Anterior cingulate cortex (tissue), 58 donors: ENCODE data around the gene CDH24.
"Not testable (repeated sequence)": the region's sequence is repeated elsewhere in the genome, so short reads cannot be mapped to it uniquely, and the experiment has no call there.

Source experiments
- DNase-seq, 58 donors: peaks; one replicate each; lab custom pipeline; 2025; lab: John Stamatoyannopoulos, UW

CDH24 gene

DNA sequence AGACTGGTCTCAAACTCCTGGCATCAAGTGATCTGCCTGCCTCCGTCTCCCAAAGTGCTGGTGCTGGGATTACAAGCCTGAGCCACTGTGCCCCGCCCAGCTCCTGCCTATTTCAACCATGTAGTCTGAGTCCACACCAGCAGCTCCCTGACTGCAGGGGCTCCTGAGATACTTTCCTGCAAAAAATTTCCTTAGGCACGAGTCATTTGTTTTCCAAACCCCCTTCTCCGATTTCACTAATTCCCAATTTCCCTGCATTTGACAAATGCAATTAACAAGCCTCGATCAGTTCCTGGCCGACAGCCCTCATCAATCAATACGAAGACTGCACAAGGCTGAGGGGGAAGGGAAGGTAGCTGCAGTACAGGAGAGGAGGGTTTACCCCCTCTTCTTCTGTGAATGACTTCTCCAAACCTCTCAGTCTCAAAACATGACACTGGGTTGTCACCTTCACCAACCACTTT lies 32.7 kb downstream of the CDH24 start:
- no peak for DNase-seq

DNA sequence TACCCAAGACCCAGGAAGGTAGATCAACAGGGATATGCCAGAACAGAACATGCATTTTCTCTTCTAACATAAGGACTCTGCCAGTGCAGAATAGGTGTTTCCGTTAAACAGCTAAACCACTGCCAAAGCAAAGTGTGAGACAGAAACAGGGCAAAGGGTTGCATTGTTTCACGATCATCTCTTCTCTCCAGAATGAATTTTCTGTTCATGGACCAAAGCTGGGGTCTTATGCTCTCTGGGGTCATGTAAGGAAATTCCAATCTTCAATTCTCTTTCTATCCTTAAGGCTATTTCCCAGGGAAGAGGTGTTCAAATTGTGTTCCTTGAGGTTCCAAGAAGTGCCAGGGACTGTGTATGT lies 33.5 kb downstream of the CDH24 start:
- DNase-seq: no peak

DNA sequence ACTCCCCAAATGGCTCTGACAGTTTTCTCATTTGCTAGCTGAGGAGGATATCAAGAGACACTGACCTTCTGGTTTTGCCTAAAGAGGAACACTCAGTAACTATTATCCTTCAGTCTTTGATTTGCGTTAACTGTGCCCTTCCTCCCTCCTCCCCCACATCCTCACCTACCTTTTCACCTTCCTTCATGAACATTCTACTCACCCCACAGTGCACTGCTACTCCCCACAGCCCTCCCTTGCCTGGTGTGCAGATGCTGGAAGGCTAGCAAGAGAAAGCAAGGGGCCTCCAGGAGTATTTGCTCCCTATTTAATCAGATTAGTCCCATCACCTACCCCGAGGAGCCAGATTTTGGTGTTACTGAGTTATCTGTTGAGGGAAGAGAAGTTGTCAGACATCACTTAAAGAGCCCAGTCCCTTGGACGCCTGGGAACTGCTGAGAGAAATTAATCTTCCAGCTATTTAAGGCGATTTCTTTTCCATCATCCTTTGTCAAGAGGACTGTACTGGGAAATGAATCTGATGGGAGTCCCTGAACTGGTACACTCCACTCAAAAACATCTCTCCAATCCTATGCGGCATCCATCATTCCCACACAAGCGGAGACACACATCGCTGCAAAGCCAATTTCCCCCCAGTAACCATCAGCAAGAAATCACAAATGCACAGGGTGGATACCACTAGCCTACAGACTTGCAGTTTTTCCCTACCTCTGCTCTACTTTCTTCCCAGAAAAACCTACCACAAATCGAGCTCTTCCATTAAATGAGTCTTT lies 34.1 kb downstream of the CDH24 start:
- DNase-seq: no peak

DNA sequence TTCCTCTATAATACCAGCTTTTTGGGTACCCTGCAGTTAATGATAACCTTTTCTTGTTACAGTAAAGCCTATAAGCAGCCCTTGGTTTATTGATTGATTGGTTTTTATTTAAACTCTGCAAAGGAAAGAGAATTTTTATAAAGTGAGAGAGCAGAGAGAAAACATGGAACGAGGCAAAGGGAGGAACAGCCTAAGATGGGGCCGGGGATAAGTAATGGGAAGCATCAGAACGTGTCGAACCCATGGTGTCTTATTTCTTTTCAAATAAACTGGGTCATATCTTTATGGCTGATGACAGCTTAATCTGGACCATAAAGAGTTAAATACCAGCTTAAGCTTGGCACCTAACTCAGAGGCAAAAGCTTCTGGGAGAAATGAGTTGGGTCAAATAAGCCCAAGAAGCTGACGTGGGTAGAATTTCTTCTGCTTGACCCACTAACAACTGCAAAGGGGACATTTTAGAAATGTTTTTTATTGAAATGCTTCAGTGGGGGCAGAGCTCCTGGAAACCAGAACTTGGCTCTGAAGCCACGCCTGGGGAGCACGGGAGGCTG lies 35.4 kb downstream of the CDH24 start:
- DNase-seq: peak in 1 of 58 donors; percentile 7

DNA sequence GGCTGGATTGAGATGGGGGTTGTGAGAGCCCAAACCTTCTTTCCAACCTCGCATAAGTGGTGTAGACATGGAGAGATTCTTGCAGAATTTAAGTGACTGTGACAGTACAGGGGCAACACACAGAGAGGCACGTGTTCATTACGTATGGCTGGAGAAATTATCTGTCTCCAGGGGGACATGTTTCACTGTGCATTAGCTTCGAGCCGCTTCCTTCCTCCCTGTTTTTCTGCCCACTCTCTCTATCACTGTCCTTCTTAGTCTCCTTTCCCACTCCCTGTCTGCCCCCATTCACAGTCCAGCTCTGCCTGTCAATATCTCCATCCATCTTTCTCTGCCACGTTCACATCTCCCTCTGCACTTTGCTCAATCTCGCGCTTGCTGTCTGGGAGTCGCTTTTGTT lies 35.9 kb downstream of the CDH24 start:
- DNase-seq: no peak

DNA sequence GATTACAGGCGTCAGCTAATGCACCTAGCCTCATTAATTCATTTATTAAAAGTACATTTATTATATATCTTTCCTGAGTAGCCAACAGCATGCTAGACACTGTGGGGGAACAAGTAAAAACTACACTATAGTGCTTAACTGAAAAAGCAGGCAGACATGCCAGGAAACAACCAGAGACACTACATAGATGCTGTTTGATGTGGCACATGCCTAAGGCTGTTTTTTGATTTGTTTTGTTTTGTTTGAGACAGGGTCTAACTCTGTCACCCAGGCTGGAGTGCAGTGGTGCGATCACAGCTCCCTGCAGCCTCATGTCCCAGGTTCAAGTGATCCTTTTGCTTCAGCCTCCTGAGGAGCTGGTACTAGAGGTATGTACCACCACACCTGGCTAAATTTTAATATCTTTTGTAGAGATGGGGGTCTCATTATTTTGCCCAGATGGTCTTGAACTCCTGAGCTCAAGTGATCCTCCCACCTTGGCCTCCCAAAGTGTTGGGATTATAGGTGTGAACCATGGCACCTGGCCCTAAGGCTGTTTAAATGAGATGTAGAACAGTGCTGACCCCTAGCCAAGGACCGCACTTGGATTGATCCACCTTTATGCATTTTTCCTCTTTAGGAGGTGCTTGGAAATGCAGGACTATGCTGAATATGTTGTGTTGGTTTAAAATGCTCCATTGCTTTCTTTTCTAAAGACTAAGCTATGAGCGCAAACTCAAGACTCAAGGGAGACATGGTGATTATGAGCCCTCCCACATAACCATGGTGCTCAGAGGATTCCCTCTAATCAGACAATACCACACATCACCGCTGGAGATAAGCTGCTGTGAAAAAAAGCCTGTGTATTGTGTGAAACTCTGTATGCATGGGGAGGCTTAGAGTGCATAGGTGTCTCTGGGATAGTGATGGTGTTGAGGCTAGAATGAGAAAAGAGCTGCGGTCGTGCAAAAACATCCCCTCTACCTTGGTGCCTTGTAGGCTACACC lies 36.9 kb downstream of the CDH24 start:
- DNase-seq: no peak

DNA sequence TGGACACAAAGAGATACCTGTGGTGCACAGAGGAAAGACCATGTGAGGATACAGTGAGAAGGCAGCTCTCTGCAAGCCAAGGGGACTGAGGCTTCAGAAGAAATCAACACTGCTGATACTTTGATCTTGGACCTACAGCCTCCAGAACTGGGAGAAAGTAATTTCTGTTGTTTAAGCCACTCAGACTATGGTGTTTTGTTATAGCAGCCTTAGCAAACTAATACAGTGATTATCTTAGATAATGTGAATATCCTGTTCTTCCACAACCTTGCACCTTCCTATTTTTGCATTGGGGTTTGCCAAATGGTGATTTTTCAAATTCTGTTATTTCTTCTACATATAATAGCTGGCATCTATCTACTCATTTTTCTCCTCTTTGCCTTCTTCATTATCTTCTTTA lies 39.2 kb downstream of the CDH24 start:
- no peak for DNase-seq

DNA sequence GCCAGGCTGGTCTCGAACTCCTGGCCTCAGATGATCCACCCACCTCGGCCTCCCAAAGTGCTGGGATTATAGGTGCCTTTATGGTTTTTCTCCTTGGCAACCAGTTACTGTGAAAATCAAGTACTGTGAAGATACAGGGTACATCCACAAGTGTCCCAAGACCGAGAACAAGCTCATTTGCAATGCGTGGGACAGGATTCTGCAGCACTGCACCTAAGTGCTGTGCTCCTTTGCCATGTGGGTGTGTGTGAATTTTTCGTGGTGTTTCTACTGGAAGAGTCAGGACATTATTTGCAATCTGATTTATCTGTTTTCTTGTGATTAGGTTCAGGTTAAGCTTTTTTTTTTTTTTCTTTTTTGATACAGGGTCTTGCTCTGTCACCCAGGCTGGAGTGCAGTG lies 40.2 kb downstream of the CDH24 start:
- DNase-seq: no peak

DNA sequence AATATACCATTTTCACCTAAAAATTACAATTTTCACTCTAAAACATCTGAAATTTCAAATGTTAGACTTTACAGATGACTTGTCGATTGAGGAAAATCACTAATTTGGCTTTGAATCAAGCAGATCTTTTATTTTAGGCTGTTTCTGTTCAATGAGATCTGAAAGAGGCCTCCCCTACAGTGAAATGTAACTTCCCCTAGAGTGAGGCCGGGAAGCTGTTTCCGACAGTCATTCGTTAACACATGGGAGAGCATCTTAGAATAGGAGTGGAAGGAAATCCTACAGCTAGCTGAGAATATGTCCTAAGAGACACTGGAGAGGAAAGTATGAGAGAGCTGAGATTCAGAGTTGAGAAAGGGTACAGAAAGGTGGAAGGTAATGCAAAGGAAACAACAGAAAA lies 41.7 kb downstream of the CDH24 start:
- DNase-seq: no peak

DNA sequence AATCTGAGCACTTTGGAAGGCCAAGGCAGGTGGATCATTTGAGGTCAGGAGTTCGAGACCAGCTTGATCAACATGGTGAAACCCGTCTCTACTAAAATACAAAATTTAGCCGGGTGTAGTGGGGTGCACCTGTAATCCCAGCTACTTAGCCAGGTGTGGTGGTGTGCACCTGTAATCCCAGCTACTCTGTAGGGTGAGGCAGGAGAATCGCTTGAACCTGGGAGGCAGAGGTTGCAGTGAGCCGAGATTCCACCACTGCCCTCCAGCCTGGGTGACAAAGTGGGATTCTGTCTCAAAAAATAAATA lies 43.6 kb downstream of the CDH24 start:
- not testable (repeated sequence) for DNase-seq

DNA sequence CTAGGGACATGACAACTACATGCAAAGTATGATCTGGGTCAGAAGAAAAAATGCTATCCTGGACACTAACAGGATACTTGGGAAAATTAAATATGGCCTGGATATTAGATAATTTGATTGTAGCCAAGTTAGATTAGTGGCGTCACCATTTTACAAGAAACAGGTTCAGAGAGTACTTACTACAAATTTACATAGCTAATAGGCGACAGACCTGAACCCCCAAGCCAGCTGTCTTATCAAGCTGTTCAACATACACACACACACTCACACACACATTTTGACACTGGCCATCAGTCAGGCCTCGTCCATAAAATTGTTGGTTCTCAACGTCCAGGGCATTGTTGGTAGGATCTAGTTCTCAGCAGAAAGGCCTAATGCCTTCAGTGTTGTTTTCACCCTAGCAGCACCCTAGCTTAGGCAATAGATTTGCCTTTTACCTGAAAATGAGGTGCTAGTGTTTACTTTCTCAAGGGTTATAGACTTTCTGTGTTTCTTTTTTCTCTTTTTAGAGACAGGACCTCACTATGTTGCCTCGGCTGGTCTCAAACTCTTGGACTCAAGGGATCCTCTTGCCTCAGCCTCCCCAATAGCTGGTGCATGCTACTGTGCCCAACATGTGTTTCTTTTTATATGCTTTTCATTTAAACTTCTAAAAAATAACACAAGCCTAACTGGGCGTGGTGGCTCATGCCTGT lies 44.1 kb downstream of the CDH24 start:
- no peak for DNase-seq

DNA sequence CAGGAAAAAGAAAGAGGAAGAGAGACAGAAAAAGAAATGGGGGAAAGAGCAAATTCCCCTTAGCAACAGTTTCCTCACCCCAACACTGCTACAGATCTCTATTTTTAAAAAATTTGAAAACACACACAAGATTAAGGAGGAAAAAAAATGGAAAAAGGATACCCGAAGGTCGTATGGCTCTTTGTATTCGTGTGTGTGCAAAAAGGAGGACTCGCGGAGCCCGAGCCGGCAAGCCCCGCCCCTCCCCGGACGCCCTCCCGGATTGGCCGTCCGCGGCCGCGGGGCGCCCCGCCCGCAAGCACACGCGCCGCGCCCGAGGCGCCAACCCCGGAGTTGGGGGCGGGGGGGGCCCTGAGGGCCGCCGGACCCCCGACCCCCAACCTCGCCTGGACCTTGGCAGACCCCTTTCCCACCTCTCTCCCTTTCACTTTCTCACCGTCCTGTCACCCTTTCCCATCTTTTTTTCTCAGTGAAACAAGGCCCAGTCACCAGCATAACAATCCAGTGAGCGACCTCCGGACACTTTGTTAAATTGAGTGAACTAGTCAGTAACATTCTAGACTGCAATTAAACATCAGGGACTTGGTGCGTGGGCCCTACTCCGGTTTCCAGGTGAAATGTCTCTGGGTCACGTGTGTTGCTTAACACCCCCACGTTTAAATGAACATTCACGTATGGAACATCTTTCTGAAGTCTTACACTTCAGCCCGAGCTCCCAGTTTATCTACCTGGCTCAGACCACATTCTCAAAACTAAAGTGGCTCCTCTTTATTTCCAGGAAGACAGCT lies 47.2 kb downstream of the CDH24 start, which contains the start of gene C14orf93:
Gene C14orf93 (minus strand): TSS at position 205 of the 788 bp plus-strand sequence. CDS start 11,120 bp downstream, outside the sequence.
- peak in 53 of 58 donors; percentile 9 to 78 (median 52) for DNase-seq

DNA sequence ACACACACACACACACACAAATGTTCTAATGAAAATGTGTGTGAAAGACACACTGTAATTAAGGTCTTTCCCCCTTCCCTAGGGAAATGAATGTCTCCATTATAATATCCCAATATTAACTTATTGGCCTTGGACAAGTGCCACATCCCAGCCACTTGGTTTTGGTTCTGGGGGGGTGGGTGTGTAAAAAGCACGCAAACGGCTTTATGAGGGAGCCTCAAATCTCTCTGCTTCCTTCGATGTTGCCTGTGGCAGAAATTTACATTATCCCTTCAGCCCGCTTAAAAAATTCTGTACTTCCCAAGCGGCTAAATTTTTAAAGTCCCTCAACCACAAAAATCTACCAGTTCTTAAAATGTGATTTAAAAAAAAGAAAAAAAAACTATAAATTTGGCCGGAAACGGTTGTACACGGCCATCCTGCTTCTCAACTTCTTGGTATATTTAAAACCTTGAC lies 47.8 kb downstream of the CDH24 start:
- no peak for DNase-seq

DNA sequence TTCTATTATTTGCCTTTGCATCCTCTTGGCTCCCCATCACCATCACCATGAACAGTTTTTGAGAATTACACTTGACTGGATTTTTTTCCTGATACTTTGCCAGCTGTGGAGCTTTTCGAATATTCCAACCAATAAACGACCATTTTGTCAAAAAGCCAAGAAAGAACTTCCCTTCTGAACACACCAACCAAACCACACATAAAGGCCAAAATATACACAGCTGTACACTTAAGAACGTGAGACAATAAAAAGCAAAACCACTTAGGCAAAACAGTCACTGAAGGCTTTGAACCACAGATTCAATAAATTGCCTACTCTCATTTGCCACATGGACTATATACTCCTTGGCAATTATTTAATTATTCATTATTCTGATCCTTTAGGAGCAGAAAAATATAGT lies 48.5 kb downstream of the CDH24 start:
- no peak for DNase-seq

DNA sequence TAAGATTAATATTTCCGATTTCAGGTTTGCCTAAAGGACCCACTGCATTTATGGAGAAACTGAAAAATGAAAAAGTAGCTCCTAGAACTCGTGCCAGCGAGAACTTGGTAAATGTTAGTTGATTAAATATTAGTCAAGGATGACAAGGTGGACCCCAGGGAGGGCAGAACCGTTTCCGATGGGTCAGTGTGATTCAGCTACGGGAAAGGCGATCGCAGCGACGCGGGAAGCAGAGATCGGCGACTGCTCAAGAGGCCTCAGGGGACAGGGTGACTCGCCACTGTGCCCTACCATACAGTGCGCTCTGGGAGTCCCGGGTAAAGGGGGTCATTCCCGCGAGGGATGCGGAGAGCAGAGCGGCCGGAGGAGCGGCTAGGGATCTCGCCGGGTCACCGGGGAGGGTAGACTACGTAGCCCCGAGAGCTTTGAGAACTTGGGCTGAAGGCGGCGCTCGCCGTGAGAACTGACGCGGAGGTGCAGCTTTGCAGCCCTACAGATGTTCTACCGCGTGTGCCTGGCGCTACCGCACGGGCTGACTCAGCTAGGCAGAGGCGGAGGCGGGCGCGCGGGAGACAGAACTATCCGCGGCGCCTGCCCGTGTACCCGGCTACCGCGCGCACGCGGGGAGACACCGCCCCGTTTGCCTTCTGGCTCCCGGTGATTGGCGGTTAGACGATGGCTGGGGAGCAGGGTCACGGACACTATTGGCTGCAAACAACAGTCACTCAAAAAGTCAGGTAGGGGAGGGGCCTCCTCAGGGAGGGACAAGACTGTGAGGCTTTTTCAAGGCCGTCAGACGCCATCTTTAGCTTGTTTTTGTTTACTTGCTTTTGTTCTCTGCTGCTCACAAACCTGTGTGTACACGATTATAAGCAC lies 50.5 kb downstream of the CDH24 start:
- peak; percentile 73 to 99 (median 96) for DNase-seq

DNA sequence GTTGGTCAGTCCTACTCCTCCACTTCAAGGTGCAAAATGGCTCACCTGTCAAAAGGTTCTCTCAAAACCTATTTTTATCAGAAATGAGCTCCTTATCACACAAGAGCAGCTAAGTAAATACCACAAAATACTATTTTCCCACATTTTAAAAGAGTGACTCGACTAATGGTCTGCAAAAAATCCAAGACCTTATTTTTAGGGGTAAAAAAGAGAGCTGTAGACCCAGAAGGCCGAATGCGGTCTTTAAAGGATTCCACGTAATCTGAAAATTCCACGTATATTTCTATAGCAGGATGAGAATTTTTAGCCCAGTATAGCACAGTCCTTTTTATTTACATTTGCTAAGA lies 51.2 kb downstream of the CDH24 start:
- no peak for DNase-seq

DNA sequence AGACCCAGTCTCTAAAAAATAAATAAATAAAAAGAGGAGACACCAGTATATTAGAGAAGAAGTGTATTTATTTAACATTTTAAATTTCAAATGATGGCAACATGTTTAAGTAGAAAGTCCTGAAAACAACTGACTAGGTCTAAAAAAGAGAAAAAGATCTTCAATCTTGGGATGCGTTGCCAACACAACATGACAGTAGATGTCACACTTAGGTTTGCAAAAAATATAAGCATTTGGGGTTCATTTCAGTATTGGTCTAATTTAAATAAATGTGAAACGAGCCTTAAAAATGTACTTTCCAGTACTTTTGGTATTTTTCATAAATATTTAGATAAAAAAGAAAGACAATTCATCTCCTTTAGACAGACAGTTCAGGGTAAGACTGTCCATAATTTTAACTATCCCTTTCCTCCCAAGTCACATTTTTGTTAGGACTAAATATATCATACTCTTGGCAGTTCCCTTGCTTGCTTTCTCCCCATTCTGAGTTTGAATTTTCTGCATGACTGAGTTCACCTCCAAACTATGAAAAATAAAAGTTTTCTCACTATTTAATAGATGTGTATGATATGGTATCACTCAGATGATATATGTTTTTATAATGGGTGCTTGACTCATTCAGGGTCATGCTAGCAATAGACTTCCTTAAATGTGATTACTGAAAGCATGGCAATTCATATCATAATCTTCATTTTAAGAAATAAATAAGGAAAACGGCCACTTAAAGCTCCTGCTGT lies 51.7 kb downstream of the CDH24 start:
- no peak for DNase-seq

DNA sequence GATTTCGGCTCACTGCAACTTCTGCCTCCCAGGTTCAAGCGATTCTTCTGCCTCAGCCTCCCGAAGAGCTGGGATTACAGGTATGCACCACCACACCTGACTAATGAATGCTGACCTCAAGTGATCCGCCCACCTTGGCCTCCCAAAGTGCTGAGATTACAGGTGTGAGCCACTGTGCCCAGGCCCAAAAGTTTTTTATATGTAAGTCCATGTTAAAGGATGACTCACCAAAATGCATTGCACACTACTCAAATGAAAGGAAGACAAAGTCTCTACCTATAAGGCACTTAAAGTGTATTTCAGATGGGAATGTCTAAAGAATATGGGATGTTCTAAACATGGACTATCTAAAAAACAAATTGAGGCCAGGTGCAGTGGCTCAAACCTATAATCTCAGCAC lies 53.0 kb downstream of the CDH24 start:
- DNase-seq: not testable (repeated sequence)
